ENCODE data around the gene PLA2G3. TPM values are rescaled to one million over a fixed set of nuclear protein-coding genes. Genes with fewer than 3 reads are reported as not detected.

The PLA2G3 gene
- polyA plus RNA-seq, 4 donors, result 0.01 to 4.2 TPM; not detected in 2

- peaks cover 0 to 3% (median 0%) of the 10 kb centered on the region in 3 donors for H3K4me1 ChIP-seq (ENCODE audit: control insufficient read depth in 3 of 3, insufficient read depth in 2 of 3, low read depth in 1 of 3, low read length in 2 of 3)
- H3K9me3 ChIP-seq (ENCODE audit: control insufficient read depth in 2 of 2, insufficient read depth in 1 of 2, low read depth in 1 of 2, low read length in 1 of 2), result no peaks in the 10 kb centered on the region
- 72 to 81% (median 74%) methylated on average over 3 of the region's 3 CpGs for WGBS, 3 donors
- DNase-seq (no peak), FAIRE-seq (no peak)
- H3K27ac ChIP-seq (ENCODE audit: low read depth in 1 of 3, low read length in 2 of 3), result no peak overlapping the region
- H3K36me3 ChIP-seq (ENCODE audit: control insufficient read depth in 3 of 3, insufficient read depth in 2 of 3, low read depth in 1 of 3, low read length in 3 of 3), result no peaks in the 10 kb centered on the region
- no peak overlapping the region for H3K4me3 ChIP-seq (ENCODE audit: low read depth in 1 of 3, low read length in 3 of 3)
- H3K27me3 ChIP-seq (ENCODE audit: control insufficient read depth in 3 of 3, insufficient read depth in 3 of 3, low read length in 3 of 3), result no peaks in the 10 kb centered on the region
Measured at GRCh38 chr22:31153357-31153756, 13.0 kb upstream of the PLA2G3 start.

GRCh38 chr22:31151872-31152271 lies 11.6 kb upstream of the PLA2G3 start:
- FAIRE-seq, result no peak
- no peak overlapping the region for H3K27ac ChIP-seq (ENCODE audit: low read depth in 1 of 3, low read length in 2 of 3)
- peaks cover 0 to 3% (median 0%) of the 10 kb centered on the region in 3 donors for H3K4me1 ChIP-seq (ENCODE audit: control insufficient read depth in 3 of 3, insufficient read depth in 2 of 3, low read depth in 1 of 3, low read length in 2 of 3)
- no peak overlapping the region for H3K4me3 ChIP-seq (ENCODE audit: low read depth in 1 of 3, low read length in 3 of 3)
- H3K9me3 ChIP-seq (ENCODE audit: control insufficient read depth in 2 of 2, insufficient read depth in 1 of 2, low read depth in 1 of 2, low read length in 1 of 2), result peaks cover 0 to 8% of the 10 kb centered on the region in 2 donors
- no peaks in the 10 kb centered on the region for H3K27me3 ChIP-seq (ENCODE audit: control insufficient read depth in 3 of 3, insufficient read depth in 3 of 3, low read length in 3 of 3)
- H3K36me3 ChIP-seq (ENCODE audit: control insufficient read depth in 3 of 3, insufficient read depth in 2 of 3, low read depth in 1 of 3, low read length in 3 of 3), result no peaks in the 10 kb centered on the region
- 75 to 88% (median 85%) methylated on average over 2 of the region's 2 CpGs for WGBS, 3 donors
- DNase-seq, result no peak

- 23 to 67% (median 38%) methylated on average over 3 of the region's 3 CpGs for WGBS, 3 donors
- H3K27me3 ChIP-seq (ENCODE audit: control insufficient read depth in 3 of 3, insufficient read depth in 3 of 3, low read length in 3 of 3), result no peaks in the 10 kb centered on the region
Measured at GRCh38 chr22:31150615-31151014, 10.3 kb upstream of the PLA2G3 start.

GRCh38 chr22:31148953-31149627 lies 8.8 kb upstream of the PLA2G3 start:
- Histone ChIP-seq H3K27me3 (ENCODE audit: control insufficient read depth in 3 of 3, insufficient read depth in 3 of 3, low read length in 3 of 3) (no peaks in the 10 kb centered on the region), H3K36me3 (ENCODE audit: control insufficient read depth in 3 of 3, insufficient read depth in 2 of 3, low read depth in 1 of 3, low read length in 3 of 3) (no peaks in the 10 kb centered on the region), H3K4me1 (ENCODE audit: control insufficient read depth in 3 of 3, insufficient read depth in 2 of 3, low read depth in 1 of 3, low read length in 2 of 3) (peaks cover 0 to 3% (median 0%) of the 10 kb centered on the region in 3 donors), H3K27ac (ENCODE audit: low read depth in 1 of 3, low read length in 2 of 3) (peak overlapping the region in 1 of 3 donors; percentile 2), H3K9me3 (ENCODE audit: control insufficient read depth in 2 of 2, insufficient read depth in 1 of 2, low read depth in 1 of 2, low read length in 1 of 2) (peaks cover 0 to 8% of the 10 kb centered on the region in 2 donors), H3K4me3 (ENCODE audit: low read depth in 1 of 3, low read length in 3 of 3) (no peak overlapping the region)
- peak; percentile 79 for DNase-seq
- FAIRE-seq, result no peak
- WGBS, 3 donors, result 8 to 22% (median 9%) methylated on average over 5 of the region's 5 CpGs

More at GRCh38 chr22:31150615-31151014, 10.3 kb upstream of the PLA2G3 start:
- FAIRE-seq (no peak), DNase-seq (peak; percentile 59)
- Histone ChIP-seq H3K36me3 (ENCODE audit: control insufficient read depth in 3 of 3, insufficient read depth in 2 of 3, low read depth in 1 of 3, low read length in 3 of 3) (no peaks in the 10 kb centered on the region), H3K4me3 (ENCODE audit: low read depth in 1 of 3, low read length in 3 of 3) (no peak overlapping the region), H3K9me3 (ENCODE audit: control insufficient read depth in 2 of 2, insufficient read depth in 1 of 2, low read depth in 1 of 2, low read length in 1 of 2) (peaks cover 0 to 8% of the 10 kb centered on the region in 2 donors), H3K27ac (ENCODE audit: low read depth in 1 of 3, low read length in 2 of 3) (no peak overlapping the region), H3K4me1 (ENCODE audit: control insufficient read depth in 3 of 3, insufficient read depth in 2 of 3, low read depth in 1 of 3, low read length in 2 of 3) (peaks cover 0 to 3% (median 0%) of the 10 kb centered on the region in 3 donors)

GRCh38 chr22:31148488-31148887 lies 8.2 kb upstream of the PLA2G3 start:
- FAIRE-seq (no peak), DNase-seq (no peak)
- Histone ChIP-seq H3K36me3 (ENCODE audit: control insufficient read depth in 3 of 3, insufficient read depth in 2 of 3, low read depth in 1 of 3, low read length in 3 of 3) (no peaks in the 10 kb centered on the region), H3K27ac (ENCODE audit: low read depth in 1 of 3, low read length in 2 of 3) (peak overlapping the region in 1 of 3 donors; percentile 2), H3K27me3 (ENCODE audit: control insufficient read depth in 3 of 3, insufficient read depth in 3 of 3, low read length in 3 of 3) (no peaks in the 10 kb centered on the region), H3K4me3 (ENCODE audit: low read depth in 1 of 3, low read length in 3 of 3) (no peak overlapping the region), H3K4me1 (ENCODE audit: control insufficient read depth in 3 of 3, insufficient read depth in 2 of 3, low read depth in 1 of 3, low read length in 2 of 3) (peaks cover 0 to 3% (median 0%) of the 10 kb centered on the region in 3 donors), H3K9me3 (ENCODE audit: control insufficient read depth in 2 of 2, insufficient read depth in 1 of 2, low read depth in 1 of 2, low read length in 1 of 2) (peaks cover 0 to 8% of the 10 kb centered on the region in 2 donors)
- WGBS, 3 donors, result 84 to 94% (median 87%) methylated on average over 1 of the region's 1 CpG

- Histone ChIP-seq H3K36me3 (ENCODE audit: control insufficient read depth in 3 of 3, insufficient read depth in 2 of 3, low read depth in 1 of 3, low read length in 3 of 3) (no peaks in the 10 kb centered on the region), H3K27me3 (ENCODE audit: control insufficient read depth in 3 of 3, insufficient read depth in 3 of 3, low read length in 3 of 3) (peaks cover 0 to 17% (median 7%) of the 10 kb centered on the region in 3 donors), H3K4me1 (ENCODE audit: control insufficient read depth in 3 of 3, insufficient read depth in 2 of 3, low read depth in 1 of 3, low read length in 2 of 3) (peaks cover 0 to 3% (median 0%) of the 10 kb centered on the region in 3 donors), H3K27ac (ENCODE audit: low read depth in 1 of 3, low read length in 2 of 3) (no peak overlapping the region), H3K9me3 (ENCODE audit: control insufficient read depth in 2 of 2, insufficient read depth in 1 of 2, low read depth in 1 of 2, low read length in 1 of 2) (peaks cover 0 to 8% of the 10 kb centered on the region in 2 donors), H3K4me3 (ENCODE audit: low read depth in 1 of 3, low read length in 3 of 3) (no peak overlapping the region)
- FAIRE-seq (no peak), DNase-seq (peak in 1 of 2 donors; percentile 54)
Measured at GRCh38 chr22:31144223-31144622, 3.9 kb upstream of the PLA2G3 start.

- FAIRE-seq, result no peak
- H3K27me3 ChIP-seq (ENCODE audit: control insufficient read depth in 3 of 3, insufficient read depth in 3 of 3, low read length in 3 of 3), result peaks cover 0 to 24% (median 7%) of the 10 kb centered on the region in 3 donors
- DNase-seq, result no peak
- 81 to 88% (median 84%) methylated on average over 3 of the region's 3 CpGs for WGBS, 3 donors
- H3K4me1 ChIP-seq (ENCODE audit: control insufficient read depth in 3 of 3, insufficient read depth in 2 of 3, low read depth in 1 of 3, low read length in 2 of 3), result no peaks in the 10 kb centered on the region
- H3K36me3 ChIP-seq (ENCODE audit: control insufficient read depth in 3 of 3, insufficient read depth in 2 of 3, low read depth in 1 of 3, low read length in 3 of 3), result no peaks in the 10 kb centered on the region
- no peak overlapping the region for H3K27ac ChIP-seq (ENCODE audit: low read depth in 1 of 3, low read length in 2 of 3)
- H3K4me3 ChIP-seq (ENCODE audit: low read depth in 1 of 3, low read length in 3 of 3), result no peak overlapping the region
- H3K9me3 ChIP-seq (ENCODE audit: control insufficient read depth in 2 of 2, insufficient read depth in 1 of 2, low read depth in 1 of 2, low read length in 1 of 2), result peaks cover 0 to 8% of the 10 kb centered on the region in 2 donors
Measured at GRCh38 chr22:31143537-31143936, 3.2 kb upstream of the PLA2G3 start.

- DNase-seq (no peak), FAIRE-seq (no peak)
- H3K4me3 ChIP-seq (ENCODE audit: low read depth in 1 of 3, low read length in 3 of 3), result no peak overlapping the region
- H3K4me1 ChIP-seq (ENCODE audit: control insufficient read depth in 3 of 3, insufficient read depth in 2 of 3, low read depth in 1 of 3, low read length in 2 of 3), result no peaks in the 10 kb centered on the region
- peaks cover 0 to 8% of the 10 kb centered on the region in 2 donors for H3K9me3 ChIP-seq (ENCODE audit: control insufficient read depth in 2 of 2, insufficient read depth in 1 of 2, low read depth in 1 of 2, low read length in 1 of 2)
- H3K36me3 ChIP-seq (ENCODE audit: control insufficient read depth in 3 of 3, insufficient read depth in 2 of 3, low read depth in 1 of 3, low read length in 3 of 3), result no peaks in the 10 kb centered on the region
- peaks cover 0 to 25% (median 7%) of the 10 kb centered on the region in 3 donors for H3K27me3 ChIP-seq (ENCODE audit: control insufficient read depth in 3 of 3, insufficient read depth in 3 of 3, low read length in 3 of 3)
- no peak overlapping the region for H3K27ac ChIP-seq (ENCODE audit: low read depth in 1 of 3, low read length in 2 of 3)
- WGBS, 3 donors, result 74 to 84% (median 75%) methylated on average over 3 of the region's 3 CpGs
Measured at GRCh38 chr22:31143038-31143437, 2.7 kb upstream of the PLA2G3 start.

Data from small intestine (tissue), 7 donors.